ENCODE data around the gene SH3BGR. TPM values are rescaled to one million over a fixed set of nuclear protein-coding genes. Genes with fewer than 3 reads are reported as not detected.

Gene SH3BGR
- total and polyA plus RNA-seq, 2 of the 4 experiments (the other 2 are of a cell fraction) = 1.6 to 2.0 TPM

- Histone ChIP-seq H3K36me3 (ENCODE audit: control insufficient read depth, insufficient read depth, low read length) (no peaks in the 10 kb centered on the region), H3K18ac (ENCODE audit: low read depth, low read length) (no peak overlapping the region), H2AFZ (replicated peaks; ENCODE audit: low read length, poor library complexity) (no peak overlapping the region), H2BK120ac (ENCODE audit: low read depth, low read length) (no peak overlapping the region), H3K4ac (ENCODE audit: low read depth, low read length) (no peak overlapping the region), H3K56ac (ENCODE audit: extremely low read depth, insufficient read depth, low read length) (no peak overlapping the region), H3K9me3 (ENCODE audit: control insufficient read depth, insufficient read depth, low read length) (no peaks in the 10 kb centered on the region), H2AK5ac (ENCODE audit: low read depth, low read length) (no peak overlapping the region), H2BK15ac (ENCODE audit: low read depth, low read length) (no peak overlapping the region), H3K27ac (ENCODE audit: insufficient read depth, low read length) (no peak overlapping the region), H4K8ac (ENCODE audit: low read depth in 2 of 2, low read length in 2 of 2) (no peak overlapping the region), H3K4me1 (ENCODE audit: control insufficient read depth, insufficient read depth, low read length) (no peaks in the 10 kb centered on the region), H3K4me2 (ENCODE audit: low read depth, low read length) (no peak overlapping the region), H3K27me3 (ENCODE audit: control insufficient read depth, insufficient read depth, low read length) (no peaks in the 10 kb centered on the region; the same call in 1 of the 2 replicates), H3K9me1 (ENCODE audit: insufficient read depth, low read length) (no peaks in the 10 kb centered on the region), H3K4me3 (ENCODE audit: insufficient read depth, low read depth, low read length) (no peak overlapping the region), H2BK5ac (ENCODE audit: low read depth, low read length, poor library complexity, severe bottlenecking) (no peak overlapping the region), H3K14ac (replicated peaks; ENCODE audit: low read depth, low read length) (no peak overlapping the region), H2BK20ac (ENCODE audit: low read depth, low read length) (no peak overlapping the region), H3K79me1 (ENCODE audit: low read depth in 1 of 2, low read length in 2 of 2) (no peaks in the 10 kb centered on the region), H3K23ac (ENCODE audit: low read depth, low read length) (no peak overlapping the region), H4K20me1 (ENCODE audit: insufficient read depth, low read length) (no peaks in the 10 kb centered on the region), H2AK9ac (replicated peaks; ENCODE audit: low read depth, low read length, poor library complexity) (no peak overlapping the region), H4K5ac (ENCODE audit: low read depth, low read length) (no peak overlapping the region), H4K91ac (ENCODE audit: insufficient read depth, low read depth, low read length) (no peak overlapping the region), H3K9ac (ENCODE audit: low read depth, low read length) (no peak overlapping the region)
- TF ChIP-seq SMC3 (IDR thresholded peaks at IDR 0.05; ENCODE audit: low read depth, low read length) (no peak), BHLHE40 (IDR thresholded peaks at IDR 0.05; ENCODE audit: low read depth, low read length) (no peak), RFX5 (IDR thresholded peaks at IDR 0.05; ENCODE audit: low read depth, low read length) (no peak), RAD21 (IDR thresholded peaks at IDR 0.05; ENCODE audit: low read length) (no peak), POLR2A (IDR thresholded peaks at IDR 0.05; ENCODE audit: low read depth, low read length) (no peak), MXI1 (IDR thresholded peaks at IDR 0.05; ENCODE audit: borderline replicate concordance, low read depth, low read length) (no peak), NFE2L2 (IDR thresholded peaks at IDR 0.05; ENCODE audit: low read depth, low read length) (no peak), CEBPB (IDR thresholded peaks at IDR 0.05; ENCODE audit: low read depth, low read length) (no peak), USF2 (IDR thresholded peaks at IDR 0.05; ENCODE audit: low read depth, low read length) (no peak), CHD1 (IDR thresholded peaks at IDR 0.05; ENCODE audit: low read depth, low read length) (no peak), FOS (IDR thresholded peaks at IDR 0.05; ENCODE audit: low read depth, low read length) (no peak)
- TF ChIP-seq, protein P1, sequence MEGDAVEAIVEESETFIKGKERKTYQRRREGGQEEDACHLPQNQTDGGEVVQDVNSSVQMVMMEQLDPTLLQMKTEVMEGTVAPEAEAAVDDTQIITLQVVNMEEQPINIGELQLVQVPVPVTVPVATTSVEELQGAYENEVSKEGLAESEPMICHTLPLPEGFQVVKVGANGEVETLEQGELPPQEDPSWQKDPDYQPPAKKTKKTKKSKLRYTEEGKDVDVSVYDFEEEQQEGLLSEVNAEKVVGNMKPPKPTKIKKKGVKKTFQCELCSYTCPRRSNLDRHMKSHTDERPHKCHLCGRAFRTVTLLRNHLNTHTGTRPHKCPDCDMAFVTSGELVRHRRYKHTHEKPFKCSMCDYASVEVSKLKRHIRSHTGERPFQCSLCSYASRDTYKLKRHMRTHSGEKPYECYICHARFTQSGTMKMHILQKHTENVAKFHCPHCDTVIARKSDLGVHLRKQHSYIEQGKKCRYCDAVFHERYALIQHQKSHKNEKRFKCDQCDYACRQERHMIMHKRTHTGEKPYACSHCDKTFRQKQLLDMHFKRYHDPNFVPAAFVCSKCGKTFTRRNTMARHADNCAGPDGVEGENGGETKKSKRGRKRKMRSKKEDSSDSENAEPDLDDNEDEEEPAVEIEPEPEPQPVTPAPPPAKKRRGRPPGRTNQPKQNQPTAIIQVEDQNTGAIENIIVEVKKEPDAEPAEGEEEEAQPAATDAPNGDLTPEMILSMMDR (conservative IDR thresholded peaks at IDR 0.05; ENCODE audit: low read depth, low read length) = no peak
- TF ChIP-seq, protein P2, sequence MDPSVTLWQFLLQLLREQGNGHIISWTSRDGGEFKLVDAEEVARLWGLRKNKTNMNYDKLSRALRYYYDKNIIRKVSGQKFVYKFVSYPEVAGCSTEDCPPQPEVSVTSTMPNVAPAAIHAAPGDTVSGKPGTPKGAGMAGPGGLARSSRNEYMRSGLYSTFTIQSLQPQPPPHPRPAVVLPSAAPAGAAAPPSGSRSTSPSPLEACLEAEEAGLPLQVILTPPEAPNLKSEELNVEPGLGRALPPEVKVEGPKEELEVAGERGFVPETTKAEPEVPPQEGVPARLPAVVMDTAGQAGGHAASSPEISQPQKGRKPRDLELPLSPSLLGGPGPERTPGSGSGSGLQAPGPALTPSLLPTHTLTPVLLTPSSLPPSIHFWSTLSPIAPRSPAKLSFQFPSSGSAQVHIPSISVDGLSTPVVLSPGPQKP (IDR thresholded peaks at IDR 0.05; ENCODE audit: borderline replicate concordance, low read depth, low read length) = no peak
- in situ Hi-C loops (cut with MboI; ENCODE audit: low sequenced_read_pairs) = no loop called here
- 80% methylated on average over 1 of the region's 12 CpGs; no CpG with 5 or more reads in 1 of the 2 experiments for WGBS, 2 experiments (ENCODE audit: extremely low coverage in 2 of 2, insufficient read length in 1 of 2)
- intact Hi-C loops (cut with micrococcal nuclease) = no loop called here
- no TSS peak for BruUV-seq (replicated peaks)
- ChIA-PET CTCF (no interaction called here), POLR2A (ENCODE audit: unreplicated experiment) (interaction anchor here (0.6 kb wide), 1 partner anchor 125 kb away, joined by 3 read pairs; no protein-coding TSS in a partner anchor)
- dilution Hi-C loops (cut with HindIII; ENCODE audit: low sequenced_read_pairs, unreplicated experiment) = no loop called here
- ATAC-seq (ENCODE audit: low read depth) = no peak
- DNase-seq = no peak
These were observed 73.8 kb downstream of the SH3BGR start for GRCh38 chr21:39525601-39526000.

Data from IMR-90 (cell line).